ENCODE results near the gene CATSPER1. TPM values are rescaled to one million over a fixed set of nuclear protein-coding genes. Genes with fewer than 3 reads are reported as not detected.

Gene CATSPER1
- total and polyA plus RNA-seq, 2 of the 13 experiments (the other 11 are each of a cell fraction or from before 2014, with no cell fraction given), result 0.17 TPM; not detected in 1

GRCh38 chr11:66001942-66002647 is 24.2 kb downstream of the CATSPER1 start, which contains the start of the genes BANF1 and EIF1AD (continued):
- TF ChIP-seq GMEB1 (CRISPR knock-in tag; IDR thresholded peaks at IDR 0.05; ENCODE audit: borderline replicate concordance), result peak; percentile 90
- no peak for TF ChIP-seq ZNF549 (CRISPR knock-in tag; IDR thresholded peaks at IDR 0.05)
- TF ChIP-seq STAT5B (CRISPR knock-in tag; IDR thresholded peaks at IDR 0.05), result no peak
- TF ChIP-seq, protein P1, sequence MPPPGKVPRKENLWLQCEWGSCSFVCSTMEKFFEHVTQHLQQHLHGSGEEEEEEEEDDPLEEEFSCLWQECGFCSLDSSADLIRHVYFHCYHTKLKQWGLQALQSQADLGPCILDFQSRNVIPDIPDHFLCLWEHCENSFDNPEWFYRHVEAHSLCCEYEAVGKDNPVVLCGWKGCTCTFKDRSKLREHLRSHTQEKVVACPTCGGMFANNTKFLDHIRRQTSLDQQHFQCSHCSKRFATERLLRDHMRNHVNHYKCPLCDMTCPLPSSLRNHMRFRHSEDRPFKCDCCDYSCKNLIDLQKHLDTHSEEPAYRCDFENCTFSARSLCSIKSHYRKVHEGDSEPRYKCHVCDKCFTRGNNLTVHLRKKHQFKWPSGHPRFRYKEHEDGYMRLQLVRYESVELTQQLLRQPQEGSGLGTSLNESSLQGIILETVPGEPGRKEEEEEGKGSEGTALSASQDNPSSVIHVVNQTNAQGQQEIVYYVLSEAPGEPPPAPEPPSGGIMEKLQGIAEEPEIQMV (CRISPR knock-in tag; IDR thresholded peaks at IDR 0.05; ENCODE audit: low read depth), result peak; percentile 75; the same call in 1 of the 2 replicates
- TF ChIP-seq PHF20 (CRISPR knock-in tag; IDR thresholded peaks at IDR 0.05), result peak; percentile 99
- no peak for TF ChIP-seq EZH2 (conservative IDR thresholded peaks at IDR 0.05; ENCODE audit: low read depth, low read length)
- peak; percentile 98 for TF ChIP-seq TGIF2 (CRISPR knock-in tag; IDR thresholded peaks at IDR 0.05)
- peak; percentile 92 for TF ChIP-seq KLF6 (CRISPR knock-in tag; IDR thresholded peaks at IDR 0.05)
- no peak; the same call in 1 of the 2 replicates for TF ChIP-seq ZBED4 (CRISPR knock-in tag; IDR thresholded peaks at IDR 0.05; ENCODE audit: borderline replicate concordance)
- TF ChIP-seq XBP1 (CRISPR knock-in tag; IDR thresholded peaks at IDR 0.05), result no peak
- 0 out of 2 replicates have a peak, but pooled peaks have one; percentile 65 for TF ChIP-seq ZFP36L1 (CRISPR knock-in tag; IDR thresholded peaks at IDR 0.05)
- peak; percentile 88 for TF ChIP-seq ELF3 (CRISPR knock-in tag; IDR thresholded peaks at IDR 0.05)
- TF ChIP-seq ZNF512B (CRISPR knock-in tag; IDR thresholded peaks at IDR 0.05; ENCODE audit: borderline replicate concordance), result no peak
- no peak for TF ChIP-seq IRF1 (CRISPR knock-in tag; IDR thresholded peaks at IDR 0.05; ENCODE audit: low read depth)
- TF ChIP-seq ZNF224 (CRISPR knock-in tag; IDR thresholded peaks at IDR 0.05), result no peak
- TF ChIP-seq, protein P2, sequence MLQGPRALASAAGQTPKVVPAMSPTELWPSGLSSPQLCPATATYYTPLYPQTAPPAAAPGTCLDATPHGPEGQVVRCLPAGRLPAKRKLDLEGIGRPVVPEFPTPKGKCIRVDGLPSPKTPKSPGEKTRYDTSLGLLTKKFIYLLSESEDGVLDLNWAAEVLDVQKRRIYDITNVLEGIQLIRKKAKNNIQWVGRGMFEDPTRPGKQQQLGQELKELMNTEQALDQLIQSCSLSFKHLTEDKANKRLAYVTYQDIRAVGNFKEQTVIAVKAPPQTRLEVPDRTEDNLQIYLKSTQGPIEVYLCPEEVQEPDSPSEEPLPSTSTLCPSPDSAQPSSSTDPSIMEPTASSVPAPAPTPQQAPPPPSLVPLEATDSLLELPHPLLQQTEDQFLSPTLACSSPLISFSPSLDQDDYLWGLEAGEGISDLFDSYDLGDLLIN (CRISPR knock-in tag; IDR thresholded peaks at IDR 0.05; ENCODE audit: borderline replicate concordance), result no peak
- TF ChIP-seq RFX1 (IDR thresholded peaks at IDR 0.05), result no peak
